HG03159 (cell line): ENCODE data around the gene MBOAT2.
"Not testable (repeated sequence)": the region's sequence is repeated elsewhere in the genome, so short reads cannot be mapped to it uniquely, and the experiment has no call there.

Experiments
- ATAC-seq: cut with Tn5 transposase; IDR thresholded peaks from one replicate; pipeline ENCODE4 v1.9.1; 2021; ENCODE audit warnings: mild to moderate bottlenecking, moderate library complexity; ENCODE audit not compliant: unreplicated experiment

MBOAT2 gene

GRCh38 chr2:8965216-8965969, 38.1 kb downstream of the MBOAT2 start:
- ATAC-seq, result no peak

GRCh38 chr2:8962890-8963289, 40.6 kb downstream of the MBOAT2 start:
- no peak for ATAC-seq

- no peak for ATAC-seq
Observed at GRCh38 chr2:8957628-8958027, 45.9 kb downstream of the MBOAT2 start.

DNA sequence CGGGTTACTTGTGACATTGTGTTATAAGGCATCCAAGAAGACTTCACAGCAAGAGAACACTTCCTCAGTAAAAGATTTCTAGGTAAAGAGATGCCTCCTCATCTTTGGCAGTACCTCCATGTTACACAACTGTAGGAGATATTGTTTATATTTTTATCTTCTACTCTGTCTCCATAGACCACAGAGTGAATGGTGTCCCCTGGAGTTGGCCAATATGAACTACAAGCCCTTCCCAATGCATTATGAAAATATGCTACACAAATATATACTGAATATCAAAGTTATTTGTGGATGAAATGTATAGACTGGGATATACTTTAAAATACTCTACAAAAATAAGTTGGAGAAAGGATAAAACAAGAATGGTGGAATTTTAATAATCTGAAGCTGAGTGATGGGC, 46.7 kb downstream of the MBOAT2 start:
- ATAC-seq, result no peak

DNA sequence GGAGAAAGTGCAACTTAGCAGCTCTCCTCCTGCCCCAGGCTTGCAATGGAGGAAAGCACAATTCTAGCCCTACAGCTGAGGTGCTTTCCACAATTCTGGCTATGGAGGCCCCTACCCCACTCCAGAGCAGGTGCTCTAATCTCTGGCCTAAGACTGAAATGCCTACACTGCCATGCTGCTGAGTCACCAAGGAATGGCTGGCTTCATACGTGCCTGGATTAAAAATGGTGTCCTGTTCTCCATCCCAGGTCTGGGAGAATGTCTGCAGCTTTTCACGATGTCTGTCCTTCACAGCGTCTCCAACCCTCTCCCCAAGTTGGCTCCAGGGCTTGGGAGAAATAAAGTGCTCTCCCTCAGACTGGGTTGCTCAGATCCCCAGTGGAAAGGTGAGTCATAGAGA, 48.5 kb downstream of the MBOAT2 start:
- no peak for ATAC-seq

DNA sequence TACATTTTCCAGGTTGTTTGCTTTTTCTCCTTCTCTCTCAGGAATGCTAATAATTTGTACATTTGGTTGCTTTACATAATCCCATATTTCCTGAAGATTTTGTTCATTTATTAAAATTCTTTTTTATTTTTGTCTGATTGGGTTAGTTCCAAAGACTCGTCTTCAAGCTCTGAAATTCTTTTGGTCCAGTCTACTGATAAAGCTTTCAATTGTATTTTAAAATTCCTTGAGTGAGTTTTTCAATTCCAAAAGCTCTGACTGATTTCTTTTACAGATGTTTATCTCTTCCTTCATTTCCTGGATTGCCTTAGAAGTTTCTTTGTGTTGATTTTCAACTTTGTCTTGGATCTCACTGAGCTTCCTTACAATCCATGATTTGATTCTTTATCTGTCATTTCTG, 50.0 kb downstream of the MBOAT2 start:
- no peak for ATAC-seq

- ATAC-seq, result no peak
Observed at GRCh38 chr2:8939486-8940114, 63.9 kb downstream of the MBOAT2 start.

DNA sequence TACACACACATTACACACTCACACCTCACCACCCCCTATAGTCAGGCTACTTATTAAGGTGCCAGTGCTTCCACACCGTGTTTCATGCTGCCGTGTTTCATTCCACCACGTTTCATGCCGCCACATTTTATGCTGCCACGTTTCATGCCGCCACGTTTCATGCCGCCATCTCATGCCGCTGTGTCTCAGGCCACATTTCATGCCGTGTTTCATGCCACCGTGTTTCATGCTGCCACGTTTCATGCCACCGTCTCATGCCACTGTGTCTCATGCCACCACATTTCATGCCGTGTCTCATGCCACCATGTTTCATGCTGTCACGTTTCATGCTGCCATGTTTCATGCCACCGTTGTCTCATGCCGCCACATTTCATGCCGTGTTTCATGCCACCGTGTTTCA, 65.1 kb downstream of the MBOAT2 start:
- no peak for ATAC-seq

GRCh38 chr2:8935982-8936381, 67.5 kb downstream of the MBOAT2 start:
- ATAC-seq, result no peak

DNA sequence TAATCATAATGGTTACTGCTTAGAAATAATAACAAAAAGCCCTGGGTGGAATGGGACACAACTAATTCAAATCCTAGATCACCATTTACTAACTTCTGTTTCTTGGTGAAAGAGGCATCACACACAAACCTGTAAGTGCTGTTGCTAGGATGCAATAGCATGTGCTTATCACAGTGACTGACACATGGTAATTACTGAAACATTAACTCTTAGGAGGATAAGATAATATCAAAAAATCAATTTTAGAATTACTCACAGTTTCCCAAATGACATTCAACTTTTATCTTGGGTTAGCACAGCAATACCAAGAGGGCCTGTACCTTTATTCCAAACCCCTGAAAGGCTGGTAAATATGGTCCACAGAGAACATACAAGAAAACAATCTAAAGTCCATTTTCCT, 69.1 kb downstream of the MBOAT2 start:
- ATAC-seq, result no peak

DNA sequence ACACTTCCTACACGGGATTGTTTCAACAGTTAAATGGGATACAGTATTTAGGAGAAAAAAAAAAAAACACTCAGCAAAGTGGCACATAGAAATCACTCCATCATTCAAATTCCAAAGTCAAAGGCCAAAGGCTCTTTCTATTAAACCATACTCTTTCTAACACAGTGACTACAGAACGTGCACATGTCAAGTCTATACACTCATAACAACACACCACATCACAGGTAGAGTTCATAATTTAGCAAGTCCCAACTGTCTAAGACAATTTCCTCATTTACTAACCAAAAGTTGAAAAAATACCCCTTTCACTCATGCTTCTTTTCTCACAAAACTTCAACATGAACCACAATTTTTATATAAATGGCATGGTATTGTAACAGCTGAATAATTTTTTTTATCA, 70.8 kb downstream of the MBOAT2 start:
- ATAC-seq, result no peak

DNA sequence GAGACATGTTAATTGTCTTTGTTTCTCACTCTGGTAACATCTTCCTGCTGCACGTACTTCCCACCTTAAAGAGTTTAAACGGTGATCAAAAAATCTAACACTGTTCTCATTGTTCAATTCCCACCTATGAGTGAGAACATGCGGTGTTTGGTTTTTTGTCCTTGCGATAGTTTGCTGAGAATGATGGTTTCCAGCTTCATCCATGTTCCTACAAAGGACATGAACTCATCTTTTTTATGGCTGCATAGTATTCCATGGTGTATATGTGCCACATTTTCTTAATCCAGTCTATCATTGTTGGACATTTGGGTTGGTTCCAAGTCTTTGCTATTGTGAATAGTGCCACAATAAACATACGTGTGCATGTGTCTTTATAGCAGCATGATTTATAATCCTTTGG, 73.3 kb downstream of the MBOAT2 start:
- ATAC-seq, result not testable (repeated sequence)

- ATAC-seq, result no peak
Observed at GRCh38 chr2:8929128-8929527, 74.4 kb downstream of the MBOAT2 start.

- no peak for ATAC-seq
Observed at GRCh38 chr2:8927510-8928455, 75.7 kb downstream of the MBOAT2 start.

DNA sequence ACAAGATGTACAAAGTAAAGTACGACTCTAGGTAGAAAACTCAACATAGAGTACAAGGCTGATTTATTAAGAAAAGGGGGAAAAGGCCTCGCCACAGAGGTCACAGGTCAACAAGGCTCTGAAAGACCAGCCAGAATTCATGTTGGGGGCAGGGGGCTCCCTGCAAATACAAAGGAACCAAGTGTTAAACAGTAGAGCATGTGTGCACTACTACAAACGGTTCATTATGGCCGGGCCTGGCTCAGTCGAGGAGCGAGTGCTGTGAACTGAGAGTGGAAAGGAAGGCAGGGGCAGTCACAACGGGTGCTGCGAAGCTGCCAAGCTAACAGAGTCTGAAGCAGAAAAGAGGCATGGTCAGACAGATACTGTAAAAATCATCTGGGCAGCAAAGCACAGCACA, 77.1 kb downstream of the MBOAT2 start:
- no peak for ATAC-seq

DNA sequence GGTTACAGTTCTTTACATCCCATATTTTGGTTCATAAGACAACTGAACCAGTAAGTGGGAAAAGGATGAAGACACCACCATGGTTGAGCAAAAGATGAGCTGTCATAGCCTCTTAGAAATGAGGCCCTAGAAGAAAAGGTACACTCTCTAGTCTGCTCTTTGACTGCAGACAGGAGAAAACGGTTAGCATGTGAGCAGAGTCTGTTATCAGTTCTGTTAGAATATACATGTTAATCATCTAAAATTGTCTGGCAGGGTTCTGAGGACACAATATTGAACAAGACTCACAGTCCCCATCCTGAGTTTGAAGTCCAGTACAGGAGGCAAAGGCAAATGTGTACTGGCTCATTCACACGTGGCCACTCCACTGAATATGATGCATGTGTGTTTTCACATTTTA, 78.1 kb downstream of the MBOAT2 start:
- ATAC-seq, result no peak

DNA sequence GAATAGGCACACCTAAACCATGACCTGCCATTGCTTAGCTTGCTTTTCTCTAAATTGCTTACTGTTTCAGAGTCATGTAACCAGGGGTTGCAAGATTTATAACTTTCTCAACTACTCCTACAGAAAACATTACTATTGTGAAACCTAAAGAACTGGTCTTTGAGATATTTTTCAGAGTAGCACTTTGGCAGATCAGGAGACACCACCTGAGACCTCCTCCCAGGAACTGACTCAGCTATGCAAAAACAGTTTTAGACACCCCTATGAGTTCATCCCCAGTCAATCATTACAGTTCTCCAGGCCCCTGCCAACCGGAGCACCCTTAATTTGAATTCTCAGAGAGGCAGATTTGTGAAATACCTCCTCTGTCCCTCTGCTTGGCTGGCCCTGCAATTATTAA, 80.3 kb downstream of the MBOAT2 start:
- no peak for ATAC-seq

DNA sequence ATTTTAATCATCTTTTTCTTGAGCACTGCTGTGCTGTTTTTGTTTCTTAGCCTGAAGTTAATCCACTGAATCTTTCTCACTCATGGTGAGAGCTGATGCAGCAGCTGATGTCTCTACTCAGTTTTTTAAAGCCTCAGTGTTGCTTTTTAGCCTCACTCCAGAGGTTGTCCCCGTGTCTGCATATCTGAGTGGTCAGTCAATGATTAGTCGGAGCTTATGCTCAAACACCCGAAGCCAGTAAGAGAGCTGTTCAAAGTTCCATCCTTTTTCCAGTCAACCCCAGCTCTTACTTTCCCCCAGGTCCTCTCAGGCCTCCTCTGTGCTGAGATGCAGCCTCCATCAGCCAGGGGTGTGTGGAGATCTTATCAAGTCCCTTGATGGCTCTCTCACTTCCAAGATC, 81.1 kb downstream of the MBOAT2 start:
- no peak for ATAC-seq

DNA sequence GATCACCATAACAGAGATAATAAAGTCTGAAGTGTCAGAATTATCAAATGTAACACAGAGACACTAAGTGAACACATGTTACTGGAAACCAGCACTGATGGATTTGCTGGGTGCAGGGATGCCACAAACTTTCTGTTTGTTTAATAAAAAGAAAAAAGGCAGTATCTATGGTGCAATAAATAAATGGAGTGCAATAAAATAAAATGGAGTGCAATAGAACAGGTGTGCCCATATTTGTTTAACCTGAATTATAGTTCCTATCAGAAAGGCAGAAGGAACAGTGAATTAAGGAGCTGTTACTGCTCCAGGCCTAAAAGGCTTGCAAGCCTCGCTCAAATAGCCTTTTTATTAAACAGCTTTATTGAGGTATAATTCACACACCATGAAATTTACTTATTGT, 85.1 kb downstream of the MBOAT2 start:
- ATAC-seq, result no peak

- no peak for ATAC-seq
Observed at GRCh38 chr2:8915941-8916340, 87.5 kb downstream of the MBOAT2 start.

- not testable (repeated sequence) for ATAC-seq
Observed at GRCh38 chr2:8913767-8914166, 89.7 kb downstream of the MBOAT2 start.
